Heart left ventricle (tissue), 16 donors: Measurements from ENCODE around the gene DHRS3. TPM values are rescaled to one million over a fixed set of nuclear protein-coding genes. Genes with fewer than 3 reads are reported as not detected.
A peak's percentile ranks its signal among the peaks of the same experiment; 100 is the strongest.

ENCODE experiments used
- ATAC-seq, 4 donors: fragments of 200-7000 bp; cut with Tn5 transposase; one replicate each; pipeline ENCODE4 v1.9.1; 2020 to 2022; ENCODE audit warnings: moderate library complexity in 4 of 4, mild to moderate bottlenecking in 3 of 4, moderate number of reproducible peaks in 1 of 4
- DNase-seq, 5 donors: peaks; one replicate each; pipeline ENCODE4 v3.0.0-alpha.2; 2020
- H3K27ac ChIP-seq, 12 donors: fragments of 200-600 bp; sonication (generic) in 4 of 12; one replicate each; pipeline versions ENCODE4 v1.5.0 to v1.8.0; 2016 to 2022; ENCODE audit warnings: mild to moderate bottlenecking in 2 of 12
- H3K27me3 ChIP-seq, 9 donors: fragments of 200-600 bp; sonication (generic) in 2 of 9; one replicate each; pipeline versions ENCODE4 v1.5.1 to v1.8.0; 2016 to 2022; ENCODE audit warnings: mild to moderate bottlenecking in 3 of 9
- H3K36me3 ChIP-seq, 9 donors: fragments of 200-600 bp; sonication (generic) in 2 of 9; one replicate each; pipeline versions ENCODE4 v1.5.0 to v1.8.0; 2018 to 2022; ENCODE audit warnings: mild to moderate bottlenecking in 2 of 9
- H3K4me1 ChIP-seq, 12 donors: fragments of 200-600 bp; sonication (generic) in 4 of 12; one replicate each; pipeline versions ENCODE4 v1.5.0 to v1.8.0; 2016 to 2022; ENCODE audit warnings: mild to moderate bottlenecking in 3 of 12
- H3K4me3 ChIP-seq, 12 donors: fragments of 200-600 bp; sonication (generic) in 4 of 12; one replicate each; pipeline versions ENCODE4 v1.5.0 to v1.8.0; 2017 to 2022; ENCODE audit warnings: mild to moderate bottlenecking in 9 of 12, moderate library complexity in 4 of 12
- H3K9me3 ChIP-seq, 12 donors: fragments of 200-600 bp; sonication (generic) in 4 of 12; one replicate each; pipeline versions ENCODE4 v1.5.0 to v1.8.0; 2016 to 2022; ENCODE audit warnings: mild to moderate bottlenecking in 1 of 12
- POLR2A ChIP-seq, 2 donors: fragments of 450-650 bp; IDR thresholded peaks; one replicate each; pipeline ENCODE4 v1.6.1; 2017; ENCODE audit warnings: antibody characterized with exemption in 2 of 2, mild to moderate bottlenecking in 2 of 2, moderate library complexity in 2 of 2
- WGBS, 4 donors: extraction: QIAGEN DNeasy Blood & Tissue Kit in 2 of 4; methylation state at CpG; one replicate each; pipeline versions ENCODE4 v1.1.5 to v1.1.7; 2013 to 2018; 5-methylcytosine and 5-hydroxymethylcytosine counted together
- intact Hi-C, 10 donors: fragments of 100-400 bp; cut with DNase I; formaldehyde crosslinking; loops; one replicate each; pipeline versions ENCODE4 v1.11.1 to v1.14.2; 2022
- polyA plus RNA-seq, 2 donors: library from polyadenylated mRNA; stranded (reverse); fragments of 200-250 nt; gene quantifications; one replicate each; pipeline ENCODE4 v1.2.3, GENCODE V29; 2013
- total RNA-seq, 9 donors: library from RNA; depleted of rRNA in 2 of 9; stranded (reverse); fragments of >200 nt in 2 of 9; fragmentation: NEBNext Ultra II Directional in 3 of 9; extraction: Animal tissue kit (Norgen Biotek cat#: 25700) in 3 of 9; gene quantifications; one replicate each; pipeline versions ENCODE4 v1.1.0 to v1.2.4, GENCODE V29; 2016 to 2023
- TF ChIP-seq, protein P1 (sequence below), 12 donors: fragments of 200-600 bp; sonication (generic) in 4 of 12; IDR thresholded peaks; one replicate each; pipeline versions ENCODE4 v1.5.0 to v1.8.0; 2018 to 2022; ENCODE audit warnings: antibody characterized with exemption in 12 of 12, mild to moderate bottlenecking in 5 of 12
- donor health status: ischemic (EF 13 %, LVEDD 7.1; RV severe dilation, severe dysfunction).
- donor health status: healthy with polysubstance abuse.
- donor health status: DM: no; HTN: yes; CAD: no.
- donor health status: DM: no; HTN: no; CAD: no.
- donor health status: ischemic (EF 25% LVEDD 6.9; RV normal size, moderate dysfunction).
- donor health status: ischemic (EF 25% LVEDD 5.7; RV mildly dilated, moderate dysfunction).
- donor health status: healthy.
- donor health status: DM: yes; HTN: yes; CAD: no.
- donor health status: ischemic (EF 35%, LVEDD 5.7; RV mildly dilated, moderate dysfunction).
- donor health status: nonischemic (EF 11% LVEDD 7.7; RV severe dilation, severe dysfunction).
- donor health status: DM: yes; HTN: yes; CAD: no.
- donor health status: PGD.
- donor health status: ischemic (EF 29% LVEDD 5.4; RV normal size, mild dysfunction).
- donor health status: nonischemic (EF 23%, LVEDD 6.1; RV moderate dilation, normal function).

Gene DHRS3
- total and polyA plus RNA-seq, 11 donors = 28.6 to 102 (median 59.9) TPM

DNA sequence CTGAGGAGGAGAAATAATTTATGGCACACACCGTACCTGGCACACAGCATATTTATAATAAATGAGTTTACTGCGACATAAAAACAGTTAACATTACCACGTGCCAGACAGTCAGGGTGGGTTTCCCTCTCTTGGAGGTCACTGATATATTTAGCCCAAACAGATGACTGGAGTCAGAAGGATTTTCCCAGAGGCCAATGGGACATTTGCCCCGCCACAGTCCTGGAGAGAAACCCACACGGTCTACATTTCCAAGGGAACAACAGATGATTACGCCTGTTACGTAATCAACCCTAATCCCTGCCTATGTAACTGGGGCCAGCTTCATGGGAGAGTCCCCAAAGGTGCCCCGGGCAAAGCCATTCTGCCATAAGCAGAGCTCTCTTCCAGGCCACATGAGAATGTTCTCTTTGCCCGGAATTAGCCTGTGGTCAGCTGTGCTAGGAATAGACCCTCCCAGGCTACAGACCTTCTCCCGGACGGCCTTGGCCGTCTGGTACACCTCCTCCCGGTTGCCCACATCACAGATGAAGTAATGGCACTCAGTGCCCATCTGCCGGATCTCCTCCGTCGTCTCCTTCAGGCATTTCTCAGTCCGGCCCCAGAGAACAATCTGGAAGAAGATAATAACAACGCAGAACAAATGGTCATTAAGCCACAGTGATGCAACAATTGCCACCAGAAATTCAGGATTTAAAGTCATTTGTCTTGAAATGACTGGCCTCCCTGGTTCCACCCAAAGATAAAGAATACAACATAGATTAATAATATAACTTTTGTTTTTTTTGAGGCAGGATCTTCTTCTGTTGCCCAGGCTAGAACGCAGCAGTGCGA, 37.7 kb downstream of the DHRS3 start:
- DNase-seq = peak in 1 of 5 donors; percentile 21
- Histone ChIP-seq H3K4me1 (peaks cover 0 to 20% (median 14%) of the 10 kb centered on the region in 12 donors), H3K27ac (peak overlapping the region in 8 of 12 donors; percentile 25 to 76 (median 57)), H3K36me3 (peaks cover 0 to 61% (median 44%) of the 10 kb centered on the region in 9 donors), H3K4me3 (no peak overlapping the region), H3K9me3 (no peaks in the 10 kb centered on the region), H3K27me3 (no peaks in the 10 kb centered on the region)
- TF ChIP-seq, protein P1, sequence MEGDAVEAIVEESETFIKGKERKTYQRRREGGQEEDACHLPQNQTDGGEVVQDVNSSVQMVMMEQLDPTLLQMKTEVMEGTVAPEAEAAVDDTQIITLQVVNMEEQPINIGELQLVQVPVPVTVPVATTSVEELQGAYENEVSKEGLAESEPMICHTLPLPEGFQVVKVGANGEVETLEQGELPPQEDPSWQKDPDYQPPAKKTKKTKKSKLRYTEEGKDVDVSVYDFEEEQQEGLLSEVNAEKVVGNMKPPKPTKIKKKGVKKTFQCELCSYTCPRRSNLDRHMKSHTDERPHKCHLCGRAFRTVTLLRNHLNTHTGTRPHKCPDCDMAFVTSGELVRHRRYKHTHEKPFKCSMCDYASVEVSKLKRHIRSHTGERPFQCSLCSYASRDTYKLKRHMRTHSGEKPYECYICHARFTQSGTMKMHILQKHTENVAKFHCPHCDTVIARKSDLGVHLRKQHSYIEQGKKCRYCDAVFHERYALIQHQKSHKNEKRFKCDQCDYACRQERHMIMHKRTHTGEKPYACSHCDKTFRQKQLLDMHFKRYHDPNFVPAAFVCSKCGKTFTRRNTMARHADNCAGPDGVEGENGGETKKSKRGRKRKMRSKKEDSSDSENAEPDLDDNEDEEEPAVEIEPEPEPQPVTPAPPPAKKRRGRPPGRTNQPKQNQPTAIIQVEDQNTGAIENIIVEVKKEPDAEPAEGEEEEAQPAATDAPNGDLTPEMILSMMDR (IDR thresholded peaks at IDR 0.05) = no peak
- no peak for TF ChIP-seq POLR2A (IDR thresholded peaks at IDR 0.05)
- intact Hi-C loops = no loop called here
- WGBS, 4 donors = 65 to 72% (median 69%) methylated on average over 20 of the region's 20 CpGs
- ATAC-seq = peak; percentile 56 to 76 (median 74)

DNA sequence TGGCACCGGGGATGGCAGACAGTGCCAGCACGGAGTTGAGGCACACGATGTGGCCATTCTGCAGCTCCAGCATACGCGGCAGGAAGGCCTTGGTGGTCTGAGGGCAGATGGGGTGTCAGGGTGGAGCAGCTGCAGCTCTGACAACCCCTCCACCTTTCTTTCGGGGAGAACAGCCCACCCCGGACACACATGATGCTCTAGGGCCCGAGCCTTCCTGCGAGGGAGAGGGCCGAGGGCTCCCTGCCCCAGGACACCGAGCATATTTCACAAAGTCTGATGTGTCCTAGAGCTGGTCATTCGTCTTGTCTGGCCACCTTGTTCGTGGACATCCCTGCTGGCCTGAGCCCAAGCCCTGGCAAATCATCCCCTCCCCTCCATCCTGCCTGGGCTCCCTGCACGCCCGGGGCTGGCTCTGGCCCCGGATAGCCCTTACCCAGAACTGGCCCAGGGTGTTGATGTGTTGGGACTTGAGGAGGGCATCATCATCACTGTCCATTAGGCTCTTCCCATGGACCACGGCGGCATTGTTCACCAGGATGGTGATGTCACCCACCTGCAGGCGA, 39.1 kb downstream of the DHRS3 start:
- 88 to 93% (median 91%) methylated on average over 16 to 19 of the region's 19 CpGs for WGBS, 4 donors
- DNase-seq (peak in 1 of 5 donors; percentile 16), ATAC-seq (no peak)
- intact Hi-C loops = no loop called here
- Histone ChIP-seq H3K27ac (no peak overlapping the region), H3K9me3 (no peaks in the 10 kb centered on the region), H3K4me3 (no peak overlapping the region), H3K36me3 (peaks cover 0 to 71% (median 56%) of the 10 kb centered on the region in 9 donors), H3K4me1 (peaks cover 0 to 20% (median 14%) of the 10 kb centered on the region in 12 donors), H3K27me3 (no peaks in the 10 kb centered on the region)
- TF ChIP-seq, protein P1 (IDR thresholded peaks at IDR 0.05) = no peak
- TF ChIP-seq POLR2A (IDR thresholded peaks at IDR 0.05) = no peak

DNA sequence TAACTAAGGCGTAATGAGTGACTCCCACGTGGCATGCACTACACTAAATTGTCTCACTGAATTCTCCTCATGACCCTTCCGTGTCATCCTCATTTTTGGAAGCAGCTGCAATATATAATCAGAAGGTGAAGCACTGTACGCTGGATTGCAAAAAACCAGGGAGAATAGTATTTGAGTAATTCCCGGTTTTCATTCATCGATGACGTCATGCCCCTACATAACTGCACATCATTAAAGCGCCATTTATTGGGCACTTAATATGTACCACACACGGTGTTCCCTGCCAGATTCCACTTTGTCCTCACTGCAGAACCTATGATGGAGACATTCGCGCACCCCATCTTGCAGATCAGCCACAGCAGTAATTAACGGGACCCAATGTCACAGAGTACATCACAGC, 41.0 kb downstream of the DHRS3 start:
- H3K36me3 ChIP-seq = peaks cover 0 to 86% (median 65%) of the 10 kb centered on the region in 9 donors
- 94 to 96% (median 94%) methylated on average over 12 of the region's 12 CpGs for WGBS, 4 donors
- TF ChIP-seq POLR2A (IDR thresholded peaks at IDR 0.05) = no peak
- TF ChIP-seq, protein P1 (IDR thresholded peaks at IDR 0.05) = no peak
- peaks cover 0 to 30% (median 17%) of the 10 kb centered on the region in 12 donors for H3K4me1 ChIP-seq
- no peak overlapping the region for H3K4me3 ChIP-seq
- intact Hi-C loops = no loop called here
- no peak overlapping the region for H3K27ac ChIP-seq
- DNase-seq = no peak
- no peaks in the 10 kb centered on the region for H3K9me3 ChIP-seq
- ATAC-seq = no peak
- H3K27me3 ChIP-seq = no peaks in the 10 kb centered on the region

DNA sequence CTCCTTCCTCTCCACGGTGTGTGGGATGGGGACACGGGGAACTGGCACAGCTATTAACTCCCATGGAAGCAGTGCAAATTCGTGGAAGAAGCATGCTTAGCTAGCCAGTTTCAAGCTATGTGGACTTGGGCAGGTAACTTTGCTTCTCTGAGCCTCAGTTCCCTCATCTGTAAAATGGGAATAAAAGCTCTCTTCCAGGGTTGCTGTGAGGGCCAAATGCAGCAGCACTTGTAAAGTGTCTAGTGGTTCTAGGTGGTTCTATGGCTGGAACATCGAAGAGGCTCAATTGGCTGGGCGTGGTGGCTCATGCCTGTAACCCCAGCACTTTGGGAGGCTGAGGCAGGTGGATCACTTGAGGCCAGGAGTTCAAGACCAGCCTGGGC, 43.3 kb downstream of the DHRS3 start:
- peak in 1 of 5 donors; percentile 12 for DNase-seq
- H3K9me3 ChIP-seq = no peaks in the 10 kb centered on the region
- H3K36me3 ChIP-seq = peaks cover 0 to 98% (median 72%) of the 10 kb centered on the region in 9 donors
- H3K4me1 ChIP-seq = peaks cover 0 to 15% (median 4%) of the 10 kb centered on the region in 12 donors
- no peak overlapping the region for H3K4me3 ChIP-seq
- H3K27me3 ChIP-seq = no peaks in the 10 kb centered on the region
- intact Hi-C loops = no loop called here
- 92 to 97% (median 94%) methylated on average over 5 of the region's 5 CpGs for WGBS, 4 donors
- no peak overlapping the region for H3K27ac ChIP-seq
- ATAC-seq = no peak
- TF ChIP-seq, protein P1 (IDR thresholded peaks at IDR 0.05) = no peak
- TF ChIP-seq POLR2A (IDR thresholded peaks at IDR 0.05) = no peak
